Smooth muscle cell (in vitro differentiated cells): ENCODE measurements around the gene FOXO6. TPM values are rescaled to one million over a fixed set of nuclear protein-coding genes. Genes with fewer than 3 reads are reported as not detected.

Experiments used
- DNase-seq: peaks from one replicate; lab custom pipeline; 2025; ENCODE audit not compliant: unreplicated experiment; lab: John Stamatoyannopoulos, UW
- H2AFZ ChIP-seq: fragments of 200-600 bp; sonication (generic); 2 replicates; pipeline ENCODE4 v1.6.0; 2016; ENCODE audit warnings: antibody characterized with exemption, low read depth, mild to moderate bottlenecking
- H3F3A ChIP-seq: fragments of 200-600 bp; sonication (generic); 2 replicates; pipeline ENCODE4 v1.6.0; 2017; ENCODE audit warnings: antibody characterized with exemption, low read depth
- H3K27ac ChIP-seq: fragments of 200-600 bp; sonication (generic); 2 replicates; pipeline ENCODE4 v1.5.1; 2016; ENCODE audit warnings: low read depth, mild to moderate bottlenecking
- H3K27me3 ChIP-seq: fragments of 200-600 bp; sonication (generic); 2 replicates; pipeline ENCODE4 v1.6.1; 2016; ENCODE audit warnings: low read depth, mild to moderate bottlenecking
- H3K36me3 ChIP-seq: fragments of 200-600 bp; sonication (generic); 2 replicates; pipeline ENCODE4 v1.5.1; 2016; ENCODE audit warnings: low read depth
- H3K4me1 ChIP-seq: fragments of 200-600 bp; sonication (generic); 2 replicates; pipeline ENCODE4 v1.5.1; 2016; ENCODE audit warnings: low read depth
- H3K4me2 ChIP-seq: fragments of 200-600 bp; sonication (generic); 2 replicates; pipeline ENCODE4 v1.6.0; 2016; ENCODE audit warnings: mild to moderate bottlenecking
- H3K4me3 ChIP-seq: fragments of 200-600 bp; sonication (generic); 2 replicates; pipeline ENCODE4 v1.5.1; 2016; ENCODE audit warnings: mild to moderate bottlenecking
- H3K79me2 ChIP-seq: fragments of 200-600 bp; sonication (generic); 2 replicates; pipeline ENCODE4 v1.6.0; 2016; ENCODE audit warnings: low read depth, mild to moderate bottlenecking
- H3K9ac ChIP-seq: fragments of 200-600 bp; sonication (generic); 2 replicates; pipeline ENCODE4 v1.6.0; 2016; ENCODE audit warnings: low read depth
- H3K9me3 ChIP-seq: fragments of 200-600 bp; sonication (generic); replicated peaks from 2 replicates; pipeline ENCODE4 v1.5.1; 2016; ENCODE audit warnings: low read depth
- H4K20me1 ChIP-seq: fragments of 200-600 bp; sonication (generic); 2 replicates; pipeline ENCODE4 v1.6.0; 2016; ENCODE audit warnings: low read depth
- CTCF ChIP-seq: fragments of 200-600 bp; sonication (generic); IDR thresholded peaks from 2 replicates; pipeline ENCODE4 v1.5.1; 2017; ENCODE audit warnings: borderline replicate concordance, mild to moderate bottlenecking, antibody characterized with exemption; ENCODE audit not compliant: insufficient read depth, poor library complexity, severe bottlenecking
- WGBS: methylation state at CpG from one replicate; pipeline ENCODE4 v1.1.7; 2016; ENCODE audit warnings: low lambda C conversion rate; 5-methylcytosine and 5-hydroxymethylcytosine counted together
- polyA plus RNA-seq: library from polyadenylated mRNA; unstranded; fragments of >200 nt; fragmentation: Nextera tagmentation; extraction: Ambion mirVana; gene quantifications from 2 replicates; pipeline ENCODE4 v1.2.1, GENCODE V29; 2016
- total RNA-seq: library from RNA; depleted of rRNA; stranded (reverse); fragments of >200 nt; gene quantifications from 2 replicates; pipeline ENCODE4 v1.2.3, GENCODE V29; 2014

FOXO6 gene
- total and polyA plus RNA-seq, 2 experiments from 2014 or later: 0.85 to 1.7 TPM

GRCh38 chr1:41328001-41328615 is 33.1 kb upstream of the FOXO6 start:
- Histone ChIP-seq H3K36me3 (no peaks in the 10 kb centered on the region), H3K4me2 (no peak overlapping the region)

GRCh38 chr1:41328780-41329640 is 32.2 kb upstream of the FOXO6 start:
- Histone ChIP-seq H3K27me3 (no peaks in the 10 kb centered on the region), H3K9me3 (no peaks in the 10 kb centered on the region), H2AFZ (no peak overlapping the region), H4K20me1 (no peaks in the 10 kb centered on the region), H3F3A (peaks cover 3% of the 10 kb centered on the region), H3K4me1 (peaks cover 14% of the 10 kb centered on the region), H3K36me3 (no peaks in the 10 kb centered on the region), H3K9ac (no peak overlapping the region), H3K27ac (no peak overlapping the region), H3K79me2 (no peaks in the 10 kb centered on the region), H3K4me3 (no peak overlapping the region), H3K4me2 (no peak overlapping the region)
- no peak for TF ChIP-seq CTCF
- no peak for DNase-seq
- WGBS: 94% methylated on average over 6 of the region's 6 CpGs

More at GRCh38 chr1:41328001-41328615, 33.1 kb upstream of the FOXO6 start:
- H3K4me1 ChIP-seq: peaks cover 14% of the 10 kb centered on the region
- 82% methylated on average over 7 of the region's 7 CpGs for WGBS
- H3K27ac ChIP-seq: no peak overlapping the region
- no peak for TF ChIP-seq CTCF
- no peak overlapping the region for H3K9ac ChIP-seq
- no peaks in the 10 kb centered on the region for H3K9me3 ChIP-seq
- no peaks in the 10 kb centered on the region for H3K27me3 ChIP-seq
- DNase-seq: no peak
- peaks cover 3% of the 10 kb centered on the region for H3F3A ChIP-seq
- no peak overlapping the region for H3K4me3 ChIP-seq
- no peaks in the 10 kb centered on the region for H3K79me2 ChIP-seq
- no peak overlapping the region for H2AFZ ChIP-seq
- no peaks in the 10 kb centered on the region for H4K20me1 ChIP-seq

GRCh38 chr1:41329662-41330587 is 31.3 kb upstream of the FOXO6 start:
- H3K36me3 ChIP-seq: no peaks in the 10 kb centered on the region
- H3K27me3 ChIP-seq: no peaks in the 10 kb centered on the region
- H3K9me3 ChIP-seq: no peaks in the 10 kb centered on the region
- no peak overlapping the region for H2AFZ ChIP-seq
- TF ChIP-seq CTCF: no peak
- H3K9ac ChIP-seq: no peak overlapping the region
- peaks cover 3% of the 10 kb centered on the region for H3F3A ChIP-seq
- H3K27ac ChIP-seq: no peak overlapping the region
- H3K4me1 ChIP-seq: peaks cover 14% of the 10 kb centered on the region
- H3K79me2 ChIP-seq: no peaks in the 10 kb centered on the region
- no peak for DNase-seq
- H4K20me1 ChIP-seq: no peaks in the 10 kb centered on the region
- H3K4me2 ChIP-seq: no peak overlapping the region
- WGBS: 80% methylated on average over 11 of the region's 11 CpGs
- no peak overlapping the region for H3K4me3 ChIP-seq
